Stimulated activated CD4-positive, alpha-beta T cell treated with anti-CD3 and anti-CD28 coated beads, Interleukin-2, amount 100 ng/mL, for 24 hours (primary cell): ENCODE results near the gene UCP2.

Source experiments
- DNase-seq, 2 donors: peaks; one replicate each; pipeline ENCODE4 v3.0.0-alpha.2; 2020

Gene UCP2

GRCh38 chr11:74009675-74010305, 27.1 kb upstream of the UCP2 start:
- peak in 1 of 2 donors; percentile 29 for DNase-seq

GRCh38 chr11:74009230-74009547, 26.5 kb upstream of the UCP2 start:
- no peak for DNase-seq

GRCh38 chr11:74008373-74009229, 26.0 kb upstream of the UCP2 start, which contains the start of gene UCP3:
Gene UCP3 (minus strand): TSS chr11:74009085. CDS start chr11:74007042, 2,043 bp downstream.
- DNase-seq: no peak

- DNase-seq: no peak
These were observed 25.2 kb upstream of the UCP2 start for GRCh38 chr11:74007691-74008372.

GRCh38 chr11:74006743-74007304, 24.2 kb upstream of the UCP2 start:
- DNase-seq: no peak

GRCh38 chr11:74005721-74006517, 23.3 kb upstream of the UCP2 start:
- DNase-seq: no peak

GRCh38 chr11:74004759-74005615, 22.3 kb upstream of the UCP2 start:
- DNase-seq: peak; percentile 73 to 75

GRCh38 chr11:74004046-74004695, 21.5 kb upstream of the UCP2 start:
- no peak for DNase-seq

- DNase-seq: no peak
These were observed 20.2 kb upstream of the UCP2 start for GRCh38 chr11:74002832-74003231.

GRCh38 chr11:74001822-74002286, 19.2 kb upstream of the UCP2 start:
- DNase-seq: no peak

- no peak for DNase-seq
These were observed 17.9 kb upstream of the UCP2 start for GRCh38 chr11:74000307-74001133.

GRCh38 chr11:73999581-74000306, 17.1 kb upstream of the UCP2 start:
- no peak for DNase-seq

GRCh38 chr11:73998846-73999575, 16.4 kb upstream of the UCP2 start:
- DNase-seq: no peak

- no peak for DNase-seq
These were observed 14.6 kb upstream of the UCP2 start for GRCh38 chr11:73997120-73997770.

GRCh38 chr11:73996161-73996747, 13.6 kb upstream of the UCP2 start:
- DNase-seq: no peak

GRCh38 chr11:73995731-73996130, 13.1 kb upstream of the UCP2 start:
- DNase-seq: no peak

GRCh38 chr11:73995247-73995646, 12.6 kb upstream of the UCP2 start:
- DNase-seq: no peak
